ENCODE data around the gene MS4A7.
"Not testable (repeated sequence)": the region's sequence is repeated elsewhere in the genome, so short reads cannot be mapped to it uniquely, and the experiment has no call there.

The MS4A7 gene

DNA sequence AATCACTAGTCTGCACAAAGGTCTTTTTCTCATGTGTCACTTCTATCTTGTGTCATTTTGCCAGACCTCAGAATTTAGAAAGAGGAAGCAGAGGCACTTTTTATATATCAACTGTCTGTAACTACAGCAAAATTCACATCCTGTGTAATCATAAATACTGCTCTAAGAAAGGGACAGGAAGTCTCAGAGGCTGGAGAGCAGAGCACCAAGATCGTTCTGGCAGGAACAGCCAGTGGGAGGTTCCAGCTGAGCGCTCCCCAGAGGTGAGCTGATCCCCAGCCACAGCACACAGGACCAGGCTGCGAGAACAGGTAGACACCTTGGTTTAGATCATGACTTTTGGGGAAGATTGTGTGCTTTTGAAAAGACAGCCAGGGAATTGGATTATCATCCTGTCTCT lies at the start of gene MS4A7:
Gene MS4A7 (plus strand): TSS at position 179 of the 400 bp plus-strand sequence. CDS start 4,610 bp downstream, outside the sequence.
- no peak for DNase-seq
- in situ Hi-C loops (cut with HindIII; ENCODE audit: low pct_ligation_motif_present, low pct_unique_long_range_greater_than_20kb, low sequenced_read_pairs): no loop called here

- in situ Hi-C loops (cut with HindIII; ENCODE audit: low pct_ligation_motif_present, low pct_unique_long_range_greater_than_20kb, low sequenced_read_pairs): no loop called here
- DNase-seq: no peak
Measured at GRCh38 chr11:60332846-60333245, 45.5 kb upstream of the MS4A7 start.

- peak; percentile 45 for DNase-seq
- in situ Hi-C loops (cut with HindIII; ENCODE audit: low pct_ligation_motif_present, low pct_unique_long_range_greater_than_20kb, low sequenced_read_pairs): no loop called here
Measured at GRCh38 chr11:60334005-60334620, 44.2 kb upstream of the MS4A7 start.

DNA sequence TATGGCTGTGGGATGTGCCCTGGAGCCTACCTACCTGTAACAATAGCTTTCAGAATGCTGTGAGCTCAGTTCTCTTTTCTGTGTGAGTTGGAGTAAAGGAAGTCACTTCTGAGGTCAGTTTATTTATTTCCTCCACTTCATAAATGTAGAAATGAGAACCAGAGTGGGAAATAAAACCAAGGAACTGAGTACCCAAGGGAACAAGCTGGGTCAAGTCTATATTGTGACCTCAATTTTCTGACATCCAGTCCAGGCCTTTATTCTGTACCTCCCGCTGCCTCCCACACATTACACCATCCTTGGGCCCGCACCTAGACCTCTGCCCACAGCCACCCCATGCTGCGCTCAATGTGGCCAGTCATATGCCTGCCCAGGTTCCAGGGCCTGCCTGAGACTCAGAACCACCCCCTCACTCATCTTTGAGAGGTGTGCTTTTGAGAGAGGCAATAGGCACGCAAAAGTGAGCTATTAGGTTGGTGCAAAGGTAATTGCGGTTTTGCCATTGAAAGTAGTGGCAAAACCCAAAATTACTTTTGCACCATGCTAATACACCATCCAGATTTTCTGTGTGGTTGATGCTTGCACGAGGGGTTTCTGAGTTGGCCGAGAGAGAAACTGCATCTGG lies 41.5 kb upstream of the MS4A7 start:
- in situ Hi-C loops (cut with HindIII; ENCODE audit: low pct_ligation_motif_present, low pct_unique_long_range_greater_than_20kb, low sequenced_read_pairs): no loop called here
- no peak for DNase-seq

GRCh38 chr11:60338053-60338452 lies 40.3 kb upstream of the MS4A7 start:
- no peak for DNase-seq
- in situ Hi-C loops (cut with HindIII; ENCODE audit: low pct_ligation_motif_present, low pct_unique_long_range_greater_than_20kb, low sequenced_read_pairs): no loop called here

DNA sequence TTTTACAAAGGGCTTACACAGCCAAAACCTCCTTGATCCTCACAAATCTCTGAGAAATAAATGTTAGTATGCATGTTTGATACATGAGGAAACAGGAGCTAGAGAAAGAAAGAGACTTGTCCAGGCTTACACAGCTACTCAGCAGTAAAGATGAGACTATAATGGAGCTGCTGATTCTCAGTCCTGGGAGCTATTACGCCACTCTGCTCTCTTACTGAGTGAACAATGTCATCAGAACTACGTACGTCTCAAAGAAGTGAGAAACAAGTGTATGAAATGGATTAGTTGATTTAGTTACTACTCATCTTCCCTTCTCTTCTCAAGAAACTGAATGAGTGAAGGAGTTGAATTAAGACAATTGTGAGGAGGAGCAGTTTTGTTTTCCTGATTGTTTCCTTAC lies 39.0 kb upstream of the MS4A7 start:
- in situ Hi-C loops (cut with HindIII; ENCODE audit: low pct_ligation_motif_present, low pct_unique_long_range_greater_than_20kb, low sequenced_read_pairs): no loop called here
- no peak for DNase-seq

DNA sequence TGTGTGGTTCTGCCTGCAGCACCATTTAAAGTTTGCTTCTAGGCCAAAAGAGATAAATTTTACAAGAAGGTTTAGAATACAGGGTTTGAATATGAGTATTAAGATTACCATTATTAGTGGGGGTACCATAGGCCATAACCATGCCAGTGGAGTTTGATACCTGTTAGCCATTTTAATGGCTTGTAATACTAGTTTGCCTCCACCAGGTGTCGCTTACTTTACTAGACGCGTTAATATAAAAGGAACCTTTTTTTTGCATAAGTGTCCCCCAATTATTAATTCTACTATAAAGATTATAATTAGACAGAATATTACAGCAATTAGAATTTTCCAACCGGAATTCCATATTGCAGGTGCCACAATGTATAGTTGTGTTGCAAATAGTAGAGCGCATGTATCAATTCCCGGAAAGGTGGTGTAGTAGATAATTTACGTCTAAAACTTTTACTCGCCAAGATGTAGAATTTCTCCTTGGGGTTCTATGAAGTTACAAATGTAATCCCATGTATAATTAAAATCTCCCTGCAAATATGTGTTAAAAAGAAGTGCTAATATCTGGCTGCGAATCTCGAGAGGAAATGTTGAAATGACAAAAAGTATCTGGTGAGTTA lies 35.1 kb upstream of the MS4A7 start:
- DNase-seq: peak; percentile 32

DNA sequence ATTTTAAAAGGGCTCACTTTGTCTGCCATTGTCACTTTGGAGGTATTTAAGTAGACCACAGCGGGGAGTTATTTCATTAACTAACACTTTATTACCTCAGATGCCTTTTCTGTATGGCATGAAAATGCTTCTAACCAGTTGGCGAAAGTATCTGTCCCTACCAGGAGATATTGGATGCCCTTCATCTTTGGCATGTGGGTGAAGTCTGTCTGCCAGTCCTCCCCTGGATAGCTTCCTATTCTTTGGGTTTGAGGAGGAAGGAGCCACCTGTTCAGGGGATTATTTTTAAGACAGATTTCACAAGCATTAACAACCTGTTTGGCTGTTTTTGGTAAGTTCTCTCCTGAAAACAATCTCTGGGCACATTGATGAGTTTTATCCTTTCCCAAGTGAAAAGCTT lies 34.2 kb upstream of the MS4A7 start:
- DNase-seq: no peak
- in situ Hi-C loops (cut with HindIII; ENCODE audit: low pct_ligation_motif_present, low pct_unique_long_range_greater_than_20kb, low sequenced_read_pairs): no loop called here

More for the DNA sequence above, 35.1 kb upstream of the MS4A7 start:
- in situ Hi-C loops (cut with HindIII; ENCODE audit: low pct_ligation_motif_present, low pct_unique_long_range_greater_than_20kb, low sequenced_read_pairs): no loop called here

GRCh38 chr11:60345489-60345888 lies 32.8 kb upstream of the MS4A7 start:
- in situ Hi-C loops (cut with HindIII; ENCODE audit: low pct_ligation_motif_present, low pct_unique_long_range_greater_than_20kb, low sequenced_read_pairs): no loop called here

DNA sequence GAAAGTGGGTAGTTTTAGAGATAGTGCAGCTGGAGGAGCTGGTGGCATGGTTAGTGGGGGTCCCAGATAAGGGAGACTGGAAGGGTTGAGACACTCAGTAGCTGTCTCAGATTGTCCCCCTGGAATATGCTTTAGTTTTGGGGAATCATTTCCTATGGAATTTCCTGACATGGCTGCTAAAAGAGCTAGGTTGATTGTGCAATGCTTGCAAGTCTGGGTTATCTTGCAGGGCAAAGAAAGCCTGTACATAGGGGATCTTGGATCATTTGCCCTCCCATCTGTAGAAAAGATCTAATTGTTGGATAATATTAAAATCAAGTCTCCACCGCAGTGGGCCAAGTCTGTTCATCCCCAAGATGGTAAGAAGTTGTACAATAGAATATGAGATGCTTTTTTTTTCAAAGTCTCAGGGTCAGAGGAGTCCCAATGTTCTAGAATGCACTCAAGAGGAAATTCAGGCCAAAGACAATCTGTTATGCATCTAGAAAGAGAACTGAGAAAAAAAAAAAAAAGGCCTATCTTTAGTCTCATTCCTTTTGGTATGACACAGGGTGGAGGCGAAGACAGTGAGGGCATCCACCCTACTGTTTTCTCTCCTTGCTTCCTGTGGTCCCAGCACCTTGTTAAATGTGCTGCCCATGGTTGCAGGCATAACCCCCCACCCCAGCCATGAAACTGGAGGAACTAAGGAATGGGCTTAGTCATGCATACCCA lies 31.1 kb upstream of the MS4A7 start:
- in situ Hi-C loops (cut with HindIII; ENCODE audit: low pct_ligation_motif_present, low pct_unique_long_range_greater_than_20kb, low sequenced_read_pairs): no loop called here
- DNase-seq: no peak

More at GRCh38 chr11:60345489-60345888, 32.8 kb upstream of the MS4A7 start:
- DNase-seq: peak; percentile 17

DNA sequence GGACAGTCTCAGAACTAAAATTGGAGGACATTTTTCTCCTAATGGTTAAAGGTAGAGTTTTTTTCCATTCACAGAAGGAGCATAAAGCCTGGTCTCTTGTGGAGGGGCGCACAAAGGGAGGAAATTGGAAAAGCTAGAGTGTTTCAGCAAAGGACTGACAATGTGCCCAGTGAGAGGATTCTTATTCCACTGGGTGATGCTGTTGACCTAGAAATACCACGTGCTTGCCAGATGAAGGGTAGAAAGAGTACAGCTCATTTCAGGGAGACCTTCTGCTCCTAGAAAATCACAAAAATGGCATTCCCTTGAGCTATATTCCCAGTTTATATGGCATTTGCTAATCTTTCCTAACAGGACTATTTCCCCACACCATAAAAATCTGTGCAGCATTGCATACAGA lies 30.2 kb upstream of the MS4A7 start:
- DNase-seq: no peak
- in situ Hi-C loops (cut with HindIII; ENCODE audit: low pct_ligation_motif_present, low pct_unique_long_range_greater_than_20kb, low sequenced_read_pairs): no loop called here

DNA sequence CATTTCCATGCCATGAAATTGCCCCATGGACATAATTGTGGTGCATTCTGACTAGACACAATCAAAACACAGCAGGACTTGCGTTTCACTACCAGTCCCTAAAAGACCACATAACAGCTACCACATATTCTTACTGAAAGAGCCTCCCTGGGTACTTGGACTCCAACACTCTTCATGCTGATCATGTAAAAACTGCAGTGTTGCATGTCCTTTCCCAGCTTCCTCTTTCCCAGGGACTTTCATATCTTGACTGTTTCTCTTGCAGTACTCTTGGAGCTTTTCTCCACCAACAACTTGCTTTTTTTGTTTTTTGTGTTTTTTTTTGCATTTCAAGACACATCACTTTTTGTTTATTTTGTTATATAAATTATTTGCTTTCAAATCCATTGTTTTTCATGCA lies 28.3 kb upstream of the MS4A7 start:
- no peak for DNase-seq
- in situ Hi-C loops (cut with HindIII; ENCODE audit: low pct_ligation_motif_present, low pct_unique_long_range_greater_than_20kb, low sequenced_read_pairs): no loop called here

DNA sequence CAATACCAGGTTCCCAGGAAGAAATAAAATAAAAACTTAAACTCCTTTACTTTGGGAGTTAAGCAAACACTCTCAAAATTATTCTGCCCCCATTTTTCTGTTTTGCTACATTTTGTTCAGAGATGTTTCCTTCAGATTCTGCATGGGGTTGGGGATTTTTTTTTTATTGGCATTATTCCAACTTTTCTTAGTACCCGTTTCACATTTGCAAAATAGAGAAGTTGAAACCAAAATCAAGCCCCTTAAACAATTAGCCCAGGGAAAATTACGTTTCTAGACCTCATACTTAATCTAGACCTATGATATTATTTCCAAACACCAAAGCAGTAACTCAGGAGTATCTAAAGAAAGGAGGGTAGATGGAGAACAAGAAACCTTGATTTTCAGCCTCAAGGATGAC lies 20.6 kb upstream of the MS4A7 start:
- no peak for DNase-seq
- in situ Hi-C loops (cut with HindIII; ENCODE audit: low pct_ligation_motif_present, low pct_unique_long_range_greater_than_20kb, low sequenced_read_pairs): no loop called here

DNA sequence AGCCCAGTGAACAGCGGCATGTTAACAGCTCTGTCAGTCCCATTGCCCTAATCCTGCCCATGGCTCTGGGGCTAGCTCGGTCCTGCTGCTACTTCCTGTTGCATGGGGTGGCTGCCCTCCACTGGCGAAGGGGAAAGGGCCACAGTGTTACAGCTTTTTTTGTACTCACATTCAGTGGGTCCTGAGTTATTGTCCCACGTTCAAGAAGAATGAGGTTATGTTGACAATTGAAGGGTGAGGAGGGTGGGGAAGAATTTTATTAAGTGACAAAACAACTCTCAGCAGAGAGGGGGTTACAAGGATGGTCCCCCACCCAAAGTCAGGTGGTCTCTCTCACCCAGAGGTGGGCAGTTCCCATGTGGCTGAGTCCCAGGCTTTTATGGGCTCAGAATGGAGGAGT lies 17.7 kb upstream of the MS4A7 start:
- DNase-seq: no peak
- in situ Hi-C loops (cut with HindIII; ENCODE audit: low pct_ligation_motif_present, low pct_unique_long_range_greater_than_20kb, low sequenced_read_pairs): no loop called here

DNA sequence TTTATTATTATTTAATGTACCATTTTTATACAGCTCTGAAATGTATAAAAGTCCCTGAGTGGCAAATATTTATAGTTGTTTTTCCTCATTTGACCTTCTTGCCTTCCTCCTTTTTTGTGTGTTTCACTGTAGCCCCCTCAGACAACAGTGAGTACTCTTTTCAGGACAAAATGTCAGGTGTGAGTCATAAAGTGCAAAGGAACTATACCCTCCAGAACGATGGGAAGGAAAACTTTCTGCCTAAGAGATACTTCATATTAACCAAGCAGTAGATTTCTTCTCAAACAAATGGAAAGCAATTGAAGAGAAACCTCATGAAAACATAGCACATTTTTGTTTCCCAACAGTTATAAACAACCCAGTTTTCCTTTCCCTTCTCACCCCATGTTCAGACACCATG lies 16.1 kb upstream of the MS4A7 start:
- no peak for DNase-seq
- in situ Hi-C loops (cut with HindIII; ENCODE audit: low pct_ligation_motif_present, low pct_unique_long_range_greater_than_20kb, low sequenced_read_pairs): no loop called here

- in situ Hi-C loops (cut with HindIII; ENCODE audit: low pct_ligation_motif_present, low pct_unique_long_range_greater_than_20kb, low sequenced_read_pairs): no loop called here
- peak; percentile 52 for DNase-seq
Measured at GRCh38 chr11:60363542-60364470, 14.5 kb upstream of the MS4A7 start.

DNA sequence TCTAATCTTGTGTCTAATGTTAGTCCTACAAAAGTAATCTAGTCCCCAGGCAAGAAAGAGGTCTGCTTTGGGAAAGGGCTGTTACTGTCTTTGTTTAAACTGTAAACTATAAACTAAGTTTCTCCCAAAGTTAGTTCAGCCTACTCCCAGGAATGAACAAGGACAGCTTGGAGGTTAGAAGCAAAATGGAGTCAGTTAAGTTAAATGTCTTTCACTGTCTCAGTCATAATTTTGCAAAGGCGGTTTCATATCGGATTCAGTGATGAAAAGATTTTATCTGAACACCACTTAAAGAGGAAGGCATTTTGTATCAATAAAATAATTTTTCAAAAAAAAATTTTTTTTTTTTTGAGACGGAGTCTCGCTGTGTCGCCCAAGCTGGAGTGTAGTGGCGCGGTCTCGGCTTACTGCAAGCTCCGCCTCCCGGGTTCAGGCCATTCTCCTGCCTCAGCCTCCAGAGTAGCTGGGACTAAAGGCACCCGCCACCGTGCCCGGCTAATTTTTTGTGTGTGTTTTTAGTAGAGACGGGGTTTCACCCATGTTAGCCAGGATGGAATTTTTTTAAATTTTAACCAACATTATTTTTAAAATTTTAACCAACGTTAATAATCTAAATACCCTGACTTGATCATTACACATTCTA lies 11.9 kb upstream of the MS4A7 start:
- DNase-seq; in situ Hi-C loops (cut with HindIII; ENCODE audit: low pct_ligation_motif_present, low pct_unique_long_range_greater_than_20kb, low sequenced_read_pairs): not testable (repeated sequence)

DNA sequence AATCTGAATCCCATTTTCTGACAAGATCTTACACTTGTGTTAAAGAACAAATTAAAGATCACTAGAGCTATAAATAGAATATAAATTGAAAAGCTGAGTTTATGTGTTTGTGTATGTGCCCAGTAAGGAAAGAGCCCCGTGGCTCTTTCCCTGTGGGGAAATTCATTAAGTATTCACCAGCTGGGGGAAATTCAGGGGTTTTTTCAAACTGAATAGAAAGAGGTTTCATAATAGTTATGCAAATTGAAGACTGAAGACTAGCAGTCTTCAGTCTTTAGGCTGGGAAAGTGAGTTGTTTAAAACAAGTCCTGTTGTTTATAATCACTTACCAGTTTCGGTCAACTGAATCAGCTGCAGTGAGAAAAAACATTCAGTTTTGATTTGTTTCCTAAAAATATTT lies 11.3 kb upstream of the MS4A7 start:
- in situ Hi-C loops (cut with HindIII; ENCODE audit: low pct_ligation_motif_present, low pct_unique_long_range_greater_than_20kb, low sequenced_read_pairs): no loop called here
- no peak for DNase-seq

All from ACHN (cell line).